RWPE2 (cell line): ENCODE data around the gene GSG1L.

Experiments used
- ATAC-seq: fragments of 200-7000 bp; cut with Tn5 transposase; 3 replicates; pipeline ENCODE4 v1.9.1; 2021; ENCODE audit warnings: low read depth
- DNase-seq: peaks from one replicate; pipeline ENCODE4 v3.0.0-alpha.2; 2020; ENCODE audit warnings: low spot score
- H3K27ac ChIP-seq: fragments of 450-650 bp; 2 replicates; pipeline ENCODE4 v1.5.1; 2017; ENCODE audit warnings: mild to moderate bottlenecking; ENCODE audit not compliant: poor library complexity, severe bottlenecking
- H3K27me3 ChIP-seq: fragments of 250-450 bp; sonication (Bioruptor Pico); 2 replicates; pipeline ENCODE4 v1.5.1; 2021; ENCODE audit warnings: mild to moderate bottlenecking, moderate library complexity; ENCODE audit not compliant: insufficient read depth, poor library complexity, severe bottlenecking
- H3K36me3 ChIP-seq: fragments of 250-450 bp; sonication (Bioruptor Pico); 2 replicates; pipeline ENCODE4 v1.5.1; 2020; ENCODE audit warnings: low read depth, mild to moderate bottlenecking, moderate library complexity
- H3K4me1 ChIP-seq: fragments of 250-450 bp; sonication (Bioruptor Pico); 2 replicates; pipeline ENCODE4 v1.5.1; 2021; ENCODE audit warnings: mild to moderate bottlenecking, moderate library complexity; ENCODE audit not compliant: insufficient read depth, poor library complexity, severe bottlenecking
- H3K4me3 ChIP-seq: fragments of 250-450 bp; sonication (Bioruptor Pico); 2 replicates; pipeline ENCODE4 v1.5.1; 2021; ENCODE audit warnings: mild to moderate bottlenecking, moderate library complexity; ENCODE audit not compliant: severe bottlenecking
- H3K9me3 ChIP-seq: fragments of 250-450 bp; sonication (Bioruptor Pico); 2 replicates; pipeline ENCODE4 v1.5.1; 2021; ENCODE audit warnings: mild to moderate bottlenecking, moderate library complexity; ENCODE audit not compliant: severe bottlenecking
- TF ChIP-seq, protein P1 (sequence below): fragments of 450-650 bp; IDR thresholded peaks from one replicate; pipeline ENCODE4 v1.5.1; 2017; ENCODE audit warnings: mild to moderate bottlenecking, moderate library complexity; ENCODE audit not compliant: poor library complexity, severe bottlenecking

Gene GSG1L

DNA sequence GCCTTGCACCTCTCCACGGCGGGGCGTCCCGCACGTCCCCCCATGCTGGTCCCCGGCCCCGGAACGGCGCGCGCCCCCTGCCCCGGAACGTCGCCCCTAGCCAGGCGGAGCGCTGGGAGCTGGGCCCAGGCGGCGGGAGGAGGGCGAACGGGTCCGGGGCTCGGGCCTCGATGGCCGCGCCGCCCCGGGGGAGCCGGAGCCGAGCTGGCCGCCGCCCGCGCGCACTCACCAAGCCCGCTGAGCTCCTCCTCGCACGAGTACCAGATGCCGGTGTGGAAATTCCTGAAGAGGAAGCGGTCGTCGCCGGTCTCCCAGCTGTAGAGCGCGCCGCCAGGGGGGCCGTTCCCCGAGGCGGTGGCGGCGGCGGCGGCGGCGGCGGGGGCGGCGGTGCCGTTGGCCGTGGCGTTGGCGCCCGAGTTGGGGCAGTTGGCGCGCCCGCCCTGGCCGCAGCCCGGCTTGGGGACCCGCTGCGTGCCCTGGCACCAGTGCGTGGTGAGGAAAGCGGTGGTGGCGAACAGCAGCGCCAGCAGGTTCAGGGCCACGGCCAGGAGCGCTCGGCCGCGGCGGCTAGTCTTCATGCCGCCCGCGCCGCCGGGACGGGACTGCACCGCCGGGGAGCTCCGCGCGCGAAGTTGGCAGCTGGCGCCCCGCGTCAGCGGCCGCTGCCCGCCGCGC lies 530 bp downstream of the GSG1L start:
- DNase-seq, result no peak
- Histone ChIP-seq H3K27ac (no peak overlapping the region), H3K4me3 (no peak overlapping the region), H3K36me3 (no peaks in the 10 kb centered on the region), H3K9me3 (no peaks in the 10 kb centered on the region), H3K4me1 (no peaks in the 10 kb centered on the region), H3K27me3 (peaks cover 61% of the 10 kb centered on the region)
- TF ChIP-seq, protein P1, sequence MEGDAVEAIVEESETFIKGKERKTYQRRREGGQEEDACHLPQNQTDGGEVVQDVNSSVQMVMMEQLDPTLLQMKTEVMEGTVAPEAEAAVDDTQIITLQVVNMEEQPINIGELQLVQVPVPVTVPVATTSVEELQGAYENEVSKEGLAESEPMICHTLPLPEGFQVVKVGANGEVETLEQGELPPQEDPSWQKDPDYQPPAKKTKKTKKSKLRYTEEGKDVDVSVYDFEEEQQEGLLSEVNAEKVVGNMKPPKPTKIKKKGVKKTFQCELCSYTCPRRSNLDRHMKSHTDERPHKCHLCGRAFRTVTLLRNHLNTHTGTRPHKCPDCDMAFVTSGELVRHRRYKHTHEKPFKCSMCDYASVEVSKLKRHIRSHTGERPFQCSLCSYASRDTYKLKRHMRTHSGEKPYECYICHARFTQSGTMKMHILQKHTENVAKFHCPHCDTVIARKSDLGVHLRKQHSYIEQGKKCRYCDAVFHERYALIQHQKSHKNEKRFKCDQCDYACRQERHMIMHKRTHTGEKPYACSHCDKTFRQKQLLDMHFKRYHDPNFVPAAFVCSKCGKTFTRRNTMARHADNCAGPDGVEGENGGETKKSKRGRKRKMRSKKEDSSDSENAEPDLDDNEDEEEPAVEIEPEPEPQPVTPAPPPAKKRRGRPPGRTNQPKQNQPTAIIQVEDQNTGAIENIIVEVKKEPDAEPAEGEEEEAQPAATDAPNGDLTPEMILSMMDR, result no peak
- no peak for ATAC-seq

DNA sequence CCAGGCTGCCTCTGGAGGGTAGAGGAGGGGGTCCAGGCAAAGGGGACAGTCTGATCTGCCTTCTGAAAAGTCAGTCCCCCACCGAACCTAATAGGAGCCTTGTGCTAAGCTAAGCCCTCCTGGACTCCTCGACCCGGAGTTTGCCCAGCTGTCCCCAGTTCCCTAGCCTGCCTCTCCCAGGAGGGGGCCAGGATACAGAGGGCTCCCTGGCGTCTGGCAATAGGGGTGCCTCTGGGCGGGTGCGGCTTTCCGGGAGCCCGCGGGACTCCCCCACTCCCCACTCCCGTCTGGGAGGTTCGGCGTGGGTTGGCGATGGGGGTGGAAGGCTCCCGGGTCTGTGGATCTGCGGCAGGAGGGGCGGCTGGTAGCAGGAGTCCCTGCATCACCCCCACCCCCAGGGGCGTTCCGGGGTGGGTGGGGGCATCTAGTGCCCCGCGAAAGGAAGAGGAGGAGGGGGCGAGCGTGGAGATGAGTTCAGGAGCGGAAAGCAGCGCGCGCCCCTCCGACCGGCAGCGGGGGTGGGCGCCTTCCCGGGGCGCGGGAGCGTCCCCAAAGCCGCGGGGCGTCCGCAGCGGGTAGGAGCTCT lies 1.2 kb downstream of the GSG1L start:
- Histone ChIP-seq H3K4me1 (no peaks in the 10 kb centered on the region), H3K27ac (no peak overlapping the region), H3K9me3 (no peaks in the 10 kb centered on the region), H3K27me3 (peaks cover 61% of the 10 kb centered on the region), H3K36me3 (no peaks in the 10 kb centered on the region), H3K4me3 (no peak overlapping the region)
- no peak for ATAC-seq
- DNase-seq, result no peak
- TF ChIP-seq, protein P1, result no peak

DNA sequence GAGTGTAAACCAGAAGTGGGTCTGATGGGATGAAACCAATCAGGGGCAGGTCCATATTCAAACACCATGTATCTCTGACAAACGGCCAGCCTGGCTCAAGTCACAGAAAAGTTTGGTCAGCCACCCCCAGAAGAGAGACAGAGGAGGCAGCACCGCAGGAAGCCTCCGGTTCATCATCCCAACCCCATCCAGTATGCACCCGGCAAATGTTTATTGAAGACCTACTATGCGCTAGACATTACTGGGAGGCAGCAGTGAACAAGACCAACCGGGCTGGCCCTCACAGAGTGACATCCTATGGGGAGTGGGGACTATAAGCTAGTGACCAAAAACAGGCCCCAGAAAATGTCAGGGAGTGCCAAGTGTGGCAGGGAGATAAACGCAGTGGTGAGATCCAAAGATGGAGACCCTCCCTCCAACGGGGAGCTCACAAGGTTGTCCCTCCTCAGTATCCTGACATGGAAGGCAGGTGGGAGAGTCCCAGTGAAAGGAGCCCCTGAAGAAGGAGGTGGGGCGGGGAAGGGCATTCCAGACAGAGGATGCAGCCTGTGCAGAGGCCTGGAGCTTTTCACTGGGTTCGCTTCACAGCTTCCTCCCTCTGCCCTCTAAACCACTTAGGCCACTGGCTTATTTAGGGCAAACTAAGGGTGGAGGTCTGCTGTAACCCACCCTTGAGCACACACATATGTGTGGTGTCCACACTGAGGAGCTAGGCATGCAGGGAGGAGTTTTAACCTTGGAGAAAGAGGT lies 2.0 kb downstream of the GSG1L start:
- TF ChIP-seq, protein P1, result no peak
- Histone ChIP-seq H3K27me3 (peaks cover 61% of the 10 kb centered on the region), H3K4me1 (no peaks in the 10 kb centered on the region), H3K4me3 (no peak overlapping the region), H3K9me3 (no peaks in the 10 kb centered on the region), H3K27ac (no peak overlapping the region), H3K36me3 (no peaks in the 10 kb centered on the region)
- DNase-seq, result no peak
- ATAC-seq, result no peak

DNA sequence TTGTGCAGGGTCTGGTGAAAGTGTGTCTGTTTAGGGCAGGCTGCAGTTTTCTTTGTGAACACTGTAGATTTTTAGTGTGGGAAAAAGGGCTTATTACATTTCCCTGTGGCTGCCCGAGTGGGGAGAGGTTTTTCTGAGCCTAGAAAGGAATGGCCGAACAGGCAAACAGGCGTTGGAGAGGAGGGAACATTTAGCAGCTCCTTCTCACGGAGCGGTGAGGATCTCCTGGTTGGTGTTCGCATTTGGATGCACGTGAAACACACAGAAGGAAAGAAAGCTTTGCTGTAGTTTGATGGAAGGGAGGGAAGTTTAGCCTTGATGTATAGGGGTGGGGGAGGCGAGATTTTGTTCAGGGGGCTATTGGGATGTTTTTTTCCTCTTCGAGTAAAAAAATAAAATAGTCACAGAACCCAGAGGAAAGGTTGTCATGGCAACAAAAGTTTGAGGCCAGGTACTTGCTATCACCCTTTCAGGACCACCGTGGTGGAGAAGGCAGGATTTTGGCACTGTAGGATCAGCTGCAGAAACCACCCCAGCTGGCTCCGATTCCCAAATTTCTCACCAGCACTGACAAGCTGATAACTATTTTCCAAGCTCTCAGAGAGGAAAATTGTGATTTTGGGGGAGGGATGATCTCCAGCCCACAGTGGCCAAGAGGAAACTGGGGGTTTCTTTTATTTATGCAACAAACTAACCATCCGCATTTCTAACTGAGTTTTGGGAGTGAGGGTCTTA lies 3.5 kb downstream of the GSG1L start:
- TF ChIP-seq, protein P1, result no peak
- H3K27ac ChIP-seq, result no peak overlapping the region
- DNase-seq, result no peak
- H3K9me3 ChIP-seq, result no peaks in the 10 kb centered on the region
- H3K4me1 ChIP-seq, result no peaks in the 10 kb centered on the region
- no peak for ATAC-seq
- H3K36me3 ChIP-seq, result no peaks in the 10 kb centered on the region
- H3K4me3 ChIP-seq, result no peak overlapping the region
- peaks cover 54% of the 10 kb centered on the region for H3K27me3 ChIP-seq
